ENCODE measurements around the gene TMEM212. TPM values are rescaled to one million over a fixed set of nuclear protein-coding genes. Genes with fewer than 3 reads are reported as not detected.

Gene TMEM212
- total and polyA plus RNA-seq, 9 of the 15 experiments (the other 6 are each of a cell fraction or from before 2014, with no cell fraction given): not detected

DNA sequence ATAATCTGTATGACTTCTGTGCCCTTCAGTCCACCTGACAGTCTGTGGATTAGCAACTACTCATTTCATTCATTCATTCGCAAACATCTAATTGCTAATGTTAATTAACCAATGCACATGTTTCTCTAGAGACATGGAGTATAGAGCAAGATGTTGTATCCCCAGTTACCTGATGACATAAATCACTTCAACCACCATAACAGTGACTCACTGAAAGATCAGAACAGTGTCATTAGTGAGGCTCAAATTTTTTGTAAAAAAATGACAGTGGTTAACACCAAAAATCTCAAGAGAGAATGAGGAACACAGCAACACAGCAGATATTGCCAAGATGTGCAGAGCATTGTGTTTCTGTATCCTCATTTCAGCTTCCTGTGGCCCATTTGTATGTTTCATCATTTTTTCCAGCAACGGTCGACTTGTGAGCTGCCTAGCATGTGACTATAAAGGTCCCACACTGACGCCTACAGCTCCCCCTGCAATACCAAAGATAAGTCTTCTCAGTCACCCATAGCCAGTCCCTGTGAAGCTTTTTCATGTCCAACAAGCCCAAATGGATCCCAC is 29.2 kb upstream of the TMEM212 start (continued):
- TF ChIP-seq, protein P1, sequence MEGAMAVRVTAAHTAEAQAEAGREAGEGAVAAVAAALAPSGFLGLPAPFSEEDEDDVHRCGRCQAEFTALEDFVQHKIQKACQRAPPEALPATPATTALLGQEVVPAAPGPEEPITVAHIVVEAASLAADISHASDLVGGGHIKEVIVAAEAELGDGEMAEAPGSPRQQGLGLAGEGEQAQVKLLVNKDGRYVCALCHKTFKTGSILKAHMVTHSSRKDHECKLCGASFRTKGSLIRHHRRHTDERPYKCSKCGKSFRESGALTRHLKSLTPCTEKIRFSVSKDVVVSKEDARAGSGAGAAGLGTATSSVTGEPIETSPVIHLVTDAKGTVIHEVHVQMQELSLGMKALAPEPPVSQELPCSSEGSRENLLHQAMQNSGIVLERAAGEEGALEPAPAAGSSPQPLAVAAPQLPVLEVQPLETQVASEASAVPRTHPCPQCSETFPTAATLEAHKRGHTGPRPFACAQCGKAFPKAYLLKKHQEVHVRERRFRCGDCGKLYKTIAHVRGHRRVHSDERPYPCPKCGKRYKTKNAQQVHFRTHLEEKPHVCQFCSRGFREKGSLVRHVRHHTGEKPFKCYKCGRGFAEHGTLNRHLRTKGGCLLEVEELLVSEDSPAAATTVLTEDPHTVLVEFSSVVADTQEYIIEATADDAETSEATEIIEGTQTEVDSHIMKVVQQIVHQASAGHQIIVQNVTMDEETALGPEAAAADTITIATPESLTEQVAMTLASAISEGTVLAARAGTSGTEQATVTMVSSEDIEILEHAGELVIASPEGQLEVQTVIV (CRISPR knock-in tag; IDR thresholded peaks at IDR 0.05; ENCODE audit: borderline replicate concordance): no peak
- TF ChIP-seq PYGO2 (tag; IDR thresholded peaks at IDR 0.05) (no peak), E2F3 (CRISPR knock-in tag; IDR thresholded peaks at IDR 0.05) (no peak), SNRNP70 (optimal IDR thresholded peaks at IDR 0.05; ENCODE audit: low read depth, low read length) (no peak), RBM22 (IDR thresholded peaks at IDR 0.05; ENCODE audit: low read depth, low read length, poor library complexity, severe bottlenecking) (no peak), MXI1 (IDR thresholded peaks at IDR 0.05; ENCODE audit: low read depth, low read length) (0 out of 2 replicates have a peak, but pooled peaks have one; percentile 27), SAP30 (IDR thresholded peaks at IDR 0.05; ENCODE audit: borderline replicate concordance, insufficient read depth, low read depth, low read length, poor library complexity, severe bottlenecking) (no peak), GATAD2A (IDR thresholded peaks at IDR 0.05) (no peak), ELF1 (tag; IDR thresholded peaks at IDR 0.05) (peak; percentile 44; the same call in 1 of the 2 replicates), PRMT5 (CRISPR knock-in tag; IDR thresholded peaks at IDR 0.05) (no peak), TEAD4 (IDR thresholded peaks at IDR 0.05; ENCODE audit: low read length) (peak; percentile 56), TEAD4 (CRISPR knock-in tag; IDR thresholded peaks at IDR 0.05; ENCODE audit: borderline replicate concordance) (no peak), ATF3 (IDR thresholded peaks at IDR 0.05) (peak; percentile 93), ATF3 (CRISPR knock-in tag; conservative IDR thresholded peaks at IDR 0.05) (no peak), IRF9 (tag; IDR thresholded peaks at IDR 0.05) (no peak), ZNF311 (CRISPR knock-in tag; IDR thresholded peaks at IDR 0.05) (peak; percentile 86), PURB (CRISPR knock-in tag; IDR thresholded peaks at IDR 0.05; ENCODE audit: low read depth) (no peak), NCOA4 (IDR thresholded peaks at IDR 0.05; ENCODE audit: partially characterized antibody) (no peak), NR0B1 (IDR thresholded peaks at IDR 0.05; ENCODE audit: partially characterized antibody) (no peak), PHB2 (IDR thresholded peaks at IDR 0.05; ENCODE audit: low read depth) (no peak), RBM34 (IDR thresholded peaks at IDR 0.05; ENCODE audit: borderline replicate concordance, insufficient read depth, low read length) (no peak), TCF7 (IDR thresholded peaks at IDR 0.05; ENCODE audit: borderline replicate concordance) (no peak)
- TF ChIP-seq, protein P2, sequence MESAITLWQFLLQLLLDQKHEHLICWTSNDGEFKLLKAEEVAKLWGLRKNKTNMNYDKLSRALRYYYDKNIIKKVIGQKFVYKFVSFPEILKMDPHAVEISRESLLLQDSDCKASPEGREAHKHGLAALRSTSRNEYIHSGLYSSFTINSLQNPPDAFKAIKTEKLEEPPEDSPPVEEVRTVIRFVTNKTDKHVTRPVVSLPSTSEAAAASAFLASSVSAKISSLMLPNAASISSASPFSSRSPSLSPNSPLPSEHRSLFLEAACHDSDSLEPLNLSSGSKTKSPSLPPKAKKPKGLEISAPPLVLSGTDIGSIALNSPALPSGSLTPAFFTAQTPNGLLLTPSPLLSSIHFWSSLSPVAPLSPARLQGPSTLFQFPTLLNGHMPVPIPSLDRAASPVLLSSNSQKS (CRISPR knock-in tag; IDR thresholded peaks at IDR 0.05): no peak
